HCT116 (cell line): Measurements from ENCODE around the gene AMBP. TPM values are rescaled to one million over a fixed set of nuclear protein-coding genes. Genes with fewer than 3 reads are reported as not detected.

Source experiments
- ATAC-seq: fragments of 200-7000 bp; cut with Tn5 transposase; 2 replicates; pipeline ENCODE4 v1.9.1; 2020; ENCODE audit warnings: mild to moderate bottlenecking, moderate library complexity
- BruUV-seq: library from RNA; stranded (reverse); fragments of 400-500 nt; replicated peaks from 2 replicates; lab custom pipeline; 2021; lab: Mats Ljungman, UMichigan
- CTCF ChIA-PET: fragments of 300-600 bp; sonication (Branson Sonifier 250); formaldehyde crosslinking; loops from one replicate; lab custom pipeline; 2021; ENCODE audit warnings: antibody characterized with exemption; lab: Charles Lee
- POLR2A ChIA-PET: fragments of 300-600, 350-600 bp; sonication (Branson Sonifier 250); formaldehyde crosslinking; loops from one replicate; lab custom pipeline; 2021; ENCODE audit warnings: antibody characterized with exemption; lab: Charles Lee
- RAD21 ChIA-PET, 2 experiments: fragments of 300-600 bp; sonication (Branson Sonifier 250); formaldehyde crosslinking; loops; one replicate each; lab custom pipeline; 2023; ENCODE audit warnings: low total read pairs in 2 of 2; ENCODE audit not compliant: uncharacterized antibody in 2 of 2, unreplicated experiment in 2 of 2, low non-redundant PET in 1 of 2; lab: Charles Lee
- DNase-seq: peaks from one replicate; pipeline ENCODE4 v3.0.0-alpha.2; 2010; ENCODE audit warnings: low read depth, low spot score
- H2AFZ ChIP-seq: fragments of 200-600 bp; shearing (Covaris generic), sonication (generic); 2 replicates; pipeline ENCODE4 v1.6.1; 2017; ENCODE audit warnings: low read depth, mixed run types, mixed read lengths, antibody characterized with exemption, low read length; ENCODE audit not compliant: poor library complexity, severe bottlenecking
- H3K27ac ChIP-seq: 2 replicates; pipeline ENCODE4 v1.5.1; 2012; ENCODE audit warnings: low read depth, low read length
- H3K27me3 ChIP-seq: fragments of 200-600 bp; sonication (generic); 2 replicates; pipeline ENCODE4 v1.6.1; 2016; ENCODE audit warnings: mixed run types, low read length, mixed read lengths; ENCODE audit not compliant: insufficient read depth
- H3K36me3 ChIP-seq, 2 experiments: fragments of 200-500 bp in 1 of 2; fragments of 200-600 bp in 1 of 2; sonication (Bioruptor generic) in 1 of 2; sonication (generic) in 1 of 2; 2 replicates each; pipeline versions ENCODE4 v1.5.1 to v1.6.1; 2014 to 2016; ENCODE audit warnings: low read length in 2 of 2, inconsistent platforms in 1 of 2, mixed read lengths in 1 of 2, mixed run types in 1 of 2; ENCODE audit not compliant: insufficient read depth in 2 of 2, control insufficient read depth in 1 of 2
- H3K4me1 ChIP-seq, 2 experiments: fragments of 200-600 bp in 1 of 2; sonication (generic) in 1 of 2; 2 replicates each; pipeline versions ENCODE4 v1.5.1 to v1.6.1; 2012 to 2017; ENCODE audit warnings: low read length in 2 of 2, inconsistent platforms in 1 of 2, mild to moderate bottlenecking in 1 of 2, mixed read lengths in 1 of 2, mixed run types in 1 of 2, moderate library complexity in 1 of 2; ENCODE audit not compliant: insufficient read depth in 2 of 2, control insufficient read depth in 1 of 2
- H3K4me2 ChIP-seq: fragments of 200-600 bp; sonication (generic); 2 replicates; pipeline ENCODE4 v1.6.1; 2017; ENCODE audit warnings: mixed run types, low read length, mixed read lengths
- H3K4me3 ChIP-seq, 2 experiments: fragments of 200-600 bp in 1 of 2; sonication (generic) in 1 of 2; replicated peaks in 1 of 2; 2 replicates each; pipeline ENCODE4 v1.5.1; 2011 to 2016; ENCODE audit warnings: low read length in 2 of 2, control low read depth in 1 of 2, low read depth in 1 of 2, mild to moderate bottlenecking in 1 of 2, mixed read lengths in 1 of 2, mixed run types in 1 of 2
- H3K79me2 ChIP-seq: fragments of 200-600 bp; sonication (generic); 2 replicates; pipeline ENCODE4 v1.6.1; 2017; ENCODE audit warnings: mild to moderate bottlenecking, mixed run types, low read length, moderate library complexity, mixed read lengths; ENCODE audit not compliant: insufficient read depth
- H3K9ac ChIP-seq: fragments of 200-600 bp; sonication (generic); 2 replicates; pipeline ENCODE4 v1.6.1; 2016; ENCODE audit warnings: low read length, mixed read lengths
- H3K9me2 ChIP-seq: fragments of 200-600 bp; sonication (generic), shearing (Covaris generic); 2 replicates; pipeline ENCODE4 v1.6.1; 2017; ENCODE audit warnings: mixed run types, mild to moderate bottlenecking, moderate library complexity; ENCODE audit not compliant: insufficient read depth
- H3K9me3 ChIP-seq, 2 experiments: fragments of 200-500 bp in 1 of 2; fragments of 200-600 bp in 1 of 2; sonication (Bioruptor generic) in 1 of 2; sonication (generic) in 1 of 2; 2 replicates each; pipeline ENCODE4 v1.6.1; 2014 to 2017; ENCODE audit warnings: low read length in 2 of 2, mixed read lengths in 2 of 2, inconsistent platforms in 1 of 2, low read depth in 1 of 2, mild to moderate bottlenecking in 1 of 2, mixed run types in 1 of 2, moderate library complexity in 1 of 2; ENCODE audit not compliant: control insufficient read depth in 1 of 2, insufficient read depth in 1 of 2
- H4K20me1 ChIP-seq: fragments of 200-600 bp; sonication (generic), shearing (Covaris generic); 2 replicates; pipeline ENCODE4 v1.6.1; 2017; ENCODE audit warnings: mixed run types, mild to moderate bottlenecking, moderate library complexity; ENCODE audit not compliant: insufficient read depth
- CBX3 ChIP-seq: IDR thresholded peaks from 2 replicates; pipeline ENCODE4 v1.6.1; 2012; ENCODE audit warnings: low read depth
- CEBPB ChIP-seq: IDR thresholded peaks from 2 replicates; pipeline ENCODE4 v1.6.1; 2012; ENCODE audit warnings: low read depth
- EGR1 ChIP-seq: IDR thresholded peaks from 2 replicates; pipeline ENCODE4 v1.6.1; 2012; ENCODE audit warnings: low read depth
- ELF1 ChIP-seq: IDR thresholded peaks from 2 replicates; pipeline ENCODE4 v1.6.1; 2012; ENCODE audit warnings: low read depth, borderline replicate concordance
- EZH2phosphoT487 ChIP-seq: fragments of 200-600 bp; IDR thresholded peaks from 2 replicates; pipeline ENCODE4 v1.6.1; 2018; ENCODE audit warnings: antibody characterized with exemption, borderline replicate concordance
- FOSL1 ChIP-seq: IDR thresholded peaks from 2 replicates; pipeline ENCODE4 v1.6.1; 2012; ENCODE audit warnings: low read depth
- POLR2AphosphoS5 ChIP-seq: IDR thresholded peaks from 2 replicates; pipeline ENCODE4 v1.6.1; 2011; ENCODE audit warnings: mild to moderate bottlenecking, low read depth, low read length, moderate library complexity
- SP1 ChIP-seq: IDR thresholded peaks from 2 replicates; pipeline ENCODE4 v1.6.1; 2012; ENCODE audit warnings: low read depth
- SRF ChIP-seq: IDR thresholded peaks from 2 replicates; pipeline ENCODE4 v1.6.1; 2012; ENCODE audit warnings: low read depth
- YY1 ChIP-seq: IDR thresholded peaks from 2 replicates; pipeline ENCODE4 v1.6.1; 2011; ENCODE audit warnings: low read length, low read depth, moderate library complexity, mild to moderate bottlenecking; ENCODE audit not compliant: insufficient replicate concordance; ENCODE audit errors: extremely low read depth
- ZFX ChIP-seq: fragments of 450-650 bp; IDR thresholded peaks from 2 replicates; pipeline ENCODE4 v1.6.1; 2017
- ZNF274 ChIP-seq: fragments of 200-500 bp; sonication (Bioruptor generic); IDR thresholded peaks from 2 replicates; pipeline ENCODE4 v1.6.1; 2014; ENCODE audit warnings: mild to moderate bottlenecking, low read depth, low read length, inconsistent platforms
- intact Hi-C: fragments of 100-400 bp; cut with micrococcal nuclease; formaldehyde crosslinking; loops from 2 replicates; pipeline ENCODE4 v1.10.0; 2022
- total RNA-seq: library from RNA; stranded (reverse); gene quantifications from one replicate; pipeline ENCODE4 v1.2.1, GENCODE V29; 2021; ENCODE audit not compliant: unreplicated experiment
- TF ChIP-seq, protein P1 (sequence below): IDR thresholded peaks from 2 replicates; pipeline ENCODE4 v1.6.1; 2011; ENCODE audit warnings: mild to moderate bottlenecking, low read length, moderate library complexity; ENCODE audit not compliant: insufficient replicate concordance; ENCODE audit errors: extremely low read depth
- TF ChIP-seq, protein P2 (sequence below): IDR thresholded peaks from 2 replicates; pipeline ENCODE4 v1.6.1; 2012; ENCODE audit warnings: low read depth

AMBP gene
- total RNA-seq, 1 experiment from 2014 or later: 1.9 TPM

DNA sequence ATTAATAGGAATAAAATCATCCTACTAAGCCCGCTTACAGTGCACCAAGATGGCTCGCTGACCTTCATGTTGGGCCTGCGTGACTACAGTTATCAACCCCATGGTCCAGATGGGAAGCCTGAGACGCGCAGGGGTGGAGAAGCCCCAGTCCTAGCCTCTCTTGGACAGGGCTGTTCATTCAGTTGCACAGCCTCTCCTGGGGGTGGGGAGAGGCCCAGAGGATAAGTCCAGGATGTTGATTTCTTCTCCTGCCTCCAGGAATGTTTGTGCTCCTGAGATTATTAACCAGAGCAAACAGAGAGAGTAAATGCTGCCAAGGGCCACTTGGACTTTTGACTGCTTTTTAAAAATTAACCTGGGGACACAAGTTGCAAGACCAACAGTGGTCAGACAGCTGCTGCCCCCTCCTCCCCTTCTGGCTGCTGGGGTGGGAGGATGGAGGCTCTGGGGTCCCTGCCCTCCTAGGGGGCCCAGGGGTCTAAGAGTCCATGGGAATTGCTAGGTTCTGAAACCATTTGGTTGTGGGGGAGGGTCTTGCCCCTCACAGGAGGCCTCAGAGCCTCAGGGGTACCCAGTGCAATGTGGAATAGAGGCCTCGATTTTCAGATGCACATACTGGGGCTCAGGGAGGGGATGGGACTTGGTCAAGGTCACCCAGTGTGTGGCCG lies 2.8 kb upstream of the AMBP start:
- intact Hi-C loops: no loop called here
- no peaks in the 10 kb centered on the region for H3K4me1 ChIP-seq
- BruUV-seq: no TSS peak
- no peaks in the 10 kb centered on the region for H3K9me2 ChIP-seq
- H3K27ac ChIP-seq: no peak overlapping the region
- no peak overlapping the region for H3K9ac ChIP-seq
- CTCF ChIA-PET: interaction anchor here (2.1 to 2.4 kb wide), 2 partner anchors 15 to 210 kb away, joined by 17 to 41 read pairs; no protein-coding TSS in a partner anchor
- RAD21 ChIA-PET: no interaction called here
- POLR2A ChIA-PET: no interaction called here
- H3K36me3 ChIP-seq: no peaks in the 10 kb centered on the region
- H3K27me3 ChIP-seq: peaks cover 1% of the 10 kb centered on the region; the same call in 1 of the 2 replicates
- ATAC-seq (no peak), DNase-seq (no peak)
- H3K4me3 ChIP-seq: no peak overlapping the region
- H4K20me1 ChIP-seq: no peaks in the 10 kb centered on the region
- TF ChIP-seq SRF: no peak
- no peak for TF ChIP-seq FOSL1
- no peak for TF ChIP-seq ZNF274
- no peak for TF ChIP-seq ELF1
- TF ChIP-seq CEBPB: no peak
- TF ChIP-seq POLR2AphosphoS5: no peak
- no peak for TF ChIP-seq CBX3
- TF ChIP-seq EGR1: no peak
- no peak overlapping the region for H2AFZ ChIP-seq
- no peak overlapping the region for H3K4me2 ChIP-seq
- no peaks in the 10 kb centered on the region for H3K79me2 ChIP-seq
- no peaks in the 10 kb centered on the region for H3K9me3 ChIP-seq

DNA sequence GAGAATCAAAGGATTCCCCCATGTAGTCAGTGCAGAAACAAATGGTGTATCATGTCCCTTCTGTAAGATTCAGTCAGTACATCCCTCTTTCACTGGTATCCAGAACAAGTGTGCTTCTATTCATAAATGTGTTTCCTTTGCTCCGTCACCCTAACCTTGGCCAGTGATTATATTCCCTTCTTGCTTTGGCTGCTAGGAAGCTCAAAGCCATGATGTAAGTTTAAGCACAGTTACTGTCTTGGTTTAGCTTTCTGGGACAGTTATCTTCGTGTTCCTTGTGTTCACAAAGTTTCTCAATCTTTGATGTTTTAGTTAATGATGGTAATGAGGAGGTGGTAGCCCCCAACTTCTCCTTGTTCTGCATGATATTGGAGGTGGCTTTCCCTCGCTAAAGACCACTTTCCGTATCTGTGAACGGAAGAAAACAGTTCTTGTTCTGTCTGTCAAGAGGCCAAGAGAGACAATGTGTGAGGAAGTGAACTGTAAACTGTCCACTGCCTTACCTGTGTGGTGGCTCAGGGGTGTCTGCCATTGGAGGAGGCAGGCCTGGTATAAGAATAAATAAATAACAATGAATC lies 2.2 kb upstream of the AMBP start:
- CTCF ChIA-PET: no interaction called here
- no peaks in the 10 kb centered on the region for H3K9me2 ChIP-seq
- H3K36me3 ChIP-seq: no peaks in the 10 kb centered on the region
- BruUV-seq: no TSS peak
- peaks cover 7% of the 10 kb centered on the region; the same call in 1 of the 2 replicates for H3K27me3 ChIP-seq
- ATAC-seq: no peak
- H3K4me1 ChIP-seq: no peaks in the 10 kb centered on the region
- H4K20me1 ChIP-seq: no peaks in the 10 kb centered on the region
- no peak overlapping the region for H3K27ac ChIP-seq
- no peak overlapping the region for H3K9ac ChIP-seq
- no peak for DNase-seq
- H2AFZ ChIP-seq: no peak overlapping the region
- POLR2A ChIA-PET: no interaction called here
- RAD21 ChIA-PET: no interaction called here
- H3K79me2 ChIP-seq: no peaks in the 10 kb centered on the region
- no peak overlapping the region for H3K4me2 ChIP-seq
- H3K4me3 ChIP-seq: no peak overlapping the region
- intact Hi-C loops: no loop called here
- H3K9me3 ChIP-seq: no peaks in the 10 kb centered on the region
- no peak for TF ChIP-seq SRF
- no peak for TF ChIP-seq ELF1
- TF ChIP-seq, protein P1, sequence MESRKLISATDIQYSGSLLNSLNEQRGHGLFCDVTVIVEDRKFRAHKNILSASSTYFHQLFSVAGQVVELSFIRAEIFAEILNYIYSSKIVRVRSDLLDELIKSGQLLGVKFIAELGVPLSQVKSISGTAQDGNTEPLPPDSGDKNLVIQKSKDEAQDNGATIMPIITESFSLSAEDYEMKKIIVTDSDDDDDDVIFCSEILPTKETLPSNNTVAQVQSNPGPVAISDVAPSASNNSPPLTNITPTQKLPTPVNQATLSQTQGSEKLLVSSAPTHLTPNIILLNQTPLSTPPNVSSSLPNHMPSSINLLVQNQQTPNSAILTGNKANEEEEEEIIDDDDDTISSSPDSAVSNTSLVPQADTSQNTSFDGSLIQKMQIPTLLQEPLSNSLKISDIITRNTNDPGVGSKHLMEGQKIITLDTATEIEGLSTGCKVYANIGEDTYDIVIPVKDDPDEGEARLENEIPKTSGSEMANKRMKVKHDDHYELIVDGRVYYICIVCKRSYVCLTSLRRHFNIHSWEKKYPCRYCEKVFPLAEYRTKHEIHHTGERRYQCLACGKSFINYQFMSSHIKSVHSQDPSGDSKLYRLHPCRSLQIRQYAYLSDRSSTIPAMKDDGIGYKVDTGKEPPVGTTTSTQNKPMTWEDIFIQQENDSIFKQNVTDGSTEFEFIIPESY: no peak
- TF ChIP-seq EZH2phosphoT487: no peak
- no peak for TF ChIP-seq POLR2AphosphoS5
- no peak for TF ChIP-seq YY1
- TF ChIP-seq, protein P2, sequence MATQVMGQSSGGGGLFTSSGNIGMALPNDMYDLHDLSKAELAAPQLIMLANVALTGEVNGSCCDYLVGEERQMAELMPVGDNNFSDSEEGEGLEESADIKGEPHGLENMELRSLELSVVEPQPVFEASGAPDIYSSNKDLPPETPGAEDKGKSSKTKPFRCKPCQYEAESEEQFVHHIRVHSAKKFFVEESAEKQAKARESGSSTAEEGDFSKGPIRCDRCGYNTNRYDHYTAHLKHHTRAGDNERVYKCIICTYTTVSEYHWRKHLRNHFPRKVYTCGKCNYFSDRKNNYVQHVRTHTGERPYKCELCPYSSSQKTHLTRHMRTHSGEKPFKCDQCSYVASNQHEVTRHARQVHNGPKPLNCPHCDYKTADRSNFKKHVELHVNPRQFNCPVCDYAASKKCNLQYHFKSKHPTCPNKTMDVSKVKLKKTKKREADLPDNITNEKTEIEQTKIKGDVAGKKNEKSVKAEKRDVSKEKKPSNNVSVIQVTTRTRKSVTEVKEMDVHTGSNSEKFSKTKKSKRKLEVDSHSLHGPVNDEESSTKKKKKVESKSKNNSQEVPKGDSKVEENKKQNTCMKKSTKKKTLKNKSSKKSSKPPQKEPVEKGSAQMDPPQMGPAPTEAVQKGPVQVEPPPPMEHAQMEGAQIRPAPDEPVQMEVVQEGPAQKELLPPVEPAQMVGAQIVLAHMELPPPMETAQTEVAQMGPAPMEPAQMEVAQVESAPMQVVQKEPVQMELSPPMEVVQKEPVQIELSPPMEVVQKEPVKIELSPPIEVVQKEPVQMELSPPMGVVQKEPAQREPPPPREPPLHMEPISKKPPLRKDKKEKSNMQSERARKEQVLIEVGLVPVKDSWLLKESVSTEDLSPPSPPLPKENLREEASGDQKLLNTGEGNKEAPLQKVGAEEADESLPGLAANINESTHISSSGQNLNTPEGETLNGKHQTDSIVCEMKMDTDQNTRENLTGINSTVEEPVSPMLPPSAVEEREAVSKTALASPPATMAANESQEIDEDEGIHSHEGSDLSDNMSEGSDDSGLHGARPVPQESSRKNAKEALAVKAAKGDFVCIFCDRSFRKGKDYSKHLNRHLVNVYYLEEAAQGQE: no peak
- TF ChIP-seq CBX3: no peak
- no peak for TF ChIP-seq SP1
- no peak for TF ChIP-seq ZFX
